Naive thymus-derived CD4-positive, alpha-beta T cell (primary cell): ENCODE data around the gene ABCB11. TPM values are rescaled to one million over a fixed set of nuclear protein-coding genes. Genes with fewer than 3 reads are reported as not detected.

ENCODE experiments used
- ATAC-seq: fragments of 150-1000 bp; cut with Tn5 transposase; 2 replicates; pipeline ENCODE4 v1.10.0; 2021; ENCODE audit warnings: mild to moderate bottlenecking, moderate library complexity
- CTCF ChIA-PET: fragments of 350-600 bp; sonication (Branson Sonifier 250); formaldehyde crosslinking; loops from one replicate; lab custom pipeline; 2021; ENCODE audit warnings: antibody characterized with exemption; lab: Charles Lee
- POLR2A ChIA-PET: fragments of 350-600 bp; sonication (Branson Sonifier 250); formaldehyde crosslinking; loops from one replicate; lab custom pipeline; 2021; ENCODE audit warnings: antibody characterized with exemption, inconsistent platforms; lab: Charles Lee
- DNase-seq, 9 donors: peaks; one replicate each; pipeline versions ENCODE4 v3.0.0 to v3.0.0-alpha.2; 2020 to 2022; ENCODE audit warnings: mixed read lengths in 1 of 9
- H3K27ac ChIP-seq: one replicate; pipeline ENCODE4 v1.7.0; 2013; ENCODE audit warnings: mild to moderate bottlenecking, low read depth, low read length, moderate library complexity
- H3K27me3 ChIP-seq, 2 donors: one replicate each; pipeline ENCODE4 v1.7.0; 2013; ENCODE audit warnings: low read length in 2 of 2, mild to moderate bottlenecking in 2 of 2, moderate library complexity in 2 of 2; ENCODE audit not compliant: control insufficient read depth in 2 of 2, insufficient read depth in 2 of 2
- H3K36me3 ChIP-seq, 3 experiments: 1 replicate in 2 of 3; 2 replicates in 1 of 3; pipeline ENCODE4 v1.7.0; 2013; ENCODE audit warnings: low read length in 3 of 3, mild to moderate bottlenecking in 3 of 3, moderate library complexity in 1 of 3; ENCODE audit not compliant: insufficient read depth in 3 of 3, control insufficient read depth in 2 of 3
- H3K4me1 ChIP-seq, 2 donors: one replicate each; pipeline ENCODE4 v1.7.0; 2013; ENCODE audit warnings: low read length in 2 of 2, mild to moderate bottlenecking in 2 of 2, moderate library complexity in 1 of 2; ENCODE audit not compliant: control insufficient read depth in 2 of 2, insufficient read depth in 2 of 2
- H3K4me3 ChIP-seq: 2 replicates; pipeline ENCODE4 v1.7.0; 2013; ENCODE audit warnings: mild to moderate bottlenecking, low read length
- H3K9me3 ChIP-seq, 3 experiments: 1 replicate in 2 of 3; 2 replicates in 1 of 3; pipeline ENCODE4 v1.7.0; 2013; ENCODE audit warnings: low read length in 3 of 3; ENCODE audit not compliant: control insufficient read depth in 2 of 3
- H3K27ac Mint-ChIP-seq, 9 donors: one replicate each; pipeline ENCODE4 v1.8.0; 2020 to 2022; ENCODE audit warnings: mixed read lengths in 9 of 9, mild to moderate bottlenecking in 8 of 9, moderate library complexity in 5 of 9, inconsistent platforms in 2 of 9
- H3K27me3 Mint-ChIP-seq, 5 donors: one replicate each; pipeline ENCODE4 v1.8.0; 2021 to 2022; ENCODE audit warnings: mixed read lengths in 5 of 5, mild to moderate bottlenecking in 1 of 5
- H3K36me3 Mint-ChIP-seq, 5 donors: one replicate each; pipeline ENCODE4 v1.8.0; 2020 to 2022; ENCODE audit warnings: mixed read lengths in 5 of 5, mild to moderate bottlenecking in 3 of 5, inconsistent platforms in 1 of 5
- H3K4me1 Mint-ChIP-seq, 7 donors: one replicate each; pipeline ENCODE4 v1.8.0; 2020 to 2022; ENCODE audit warnings: mixed read lengths in 7 of 7, mild to moderate bottlenecking in 3 of 7, inconsistent platforms in 1 of 7
- H3K4me3 Mint-ChIP-seq, 10 donors: one replicate each; pipeline ENCODE4 v1.8.0; 2020 to 2022; ENCODE audit warnings: mild to moderate bottlenecking in 10 of 10, mixed read lengths in 10 of 10, moderate library complexity in 6 of 10, inconsistent platforms in 2 of 10
- H3K9me3 Mint-ChIP-seq, 11 donors: one replicate each; pipeline ENCODE4 v1.8.0; 2020 to 2022; ENCODE audit warnings: mixed read lengths in 11 of 11, mild to moderate bottlenecking in 4 of 11, inconsistent platforms in 1 of 11, moderate library complexity in 1 of 11
- intact Hi-C, 2 donors: fragments of 100-400 bp; cut with micrococcal nuclease; formaldehyde crosslinking; loops; one replicate each; pipeline ENCODE4 v1.15.1; 2023
- polyA plus RNA-seq, 2 donors: library from polyadenylated mRNA; unstranded; fragments of 300-500 nt; fragmentation: Illumina TruSeq; gene quantifications; one replicate each; pipeline ENCODE4 v1.2.3, GENCODE V29; 2021
- total RNA-seq, 6 experiments: library from RNA in 5 of 6; stranded (reverse) in 5 of 6; gene quantifications; 1 replicate in 5 of 6; 2 replicates in 1 of 6; pipeline ENCODE4 v1.2.3 and lab custom pipeline; 2021 to 2026

Gene ABCB11
- total and polyA plus RNA-seq, 7 experiments from 2014 or later = not detected

GRCh38 chr2:168997794-168998193, 33.3 kb downstream of the ABCB11 start:
- H3K4me3 Mint-ChIP-seq = no peak overlapping the region

GRCh38 chr2:168997118-168997521, 34.0 kb downstream of the ABCB11 start:
- no peak for ATAC-seq
- no peaks in the 10 kb centered on the region for H3K9me3 Mint-ChIP-seq
- Histone ChIP-seq H3K27me3 (no peaks in the 10 kb centered on the region), H3K27ac (no peak overlapping the region), H3K4me1 (no peaks in the 10 kb centered on the region), H3K36me3 (no peaks in the 10 kb centered on the region), H3K9me3 (no peaks in the 10 kb centered on the region), H3K4me3 (no peak overlapping the region)
- CTCF ChIA-PET = no interaction called here
- intact Hi-C loops = no loop called here
- H3K36me3 Mint-ChIP-seq = no peaks in the 10 kb centered on the region
- no peak overlapping the region for H3K27ac Mint-ChIP-seq
- no peak overlapping the region for H3K4me3 Mint-ChIP-seq
- H3K4me1 Mint-ChIP-seq = no peaks in the 10 kb centered on the region
- H3K27me3 Mint-ChIP-seq = peaks cover 0 to 18% (median 8%) of the 10 kb centered on the region in 5 donors
- POLR2A ChIA-PET = no interaction called here
- no peak for DNase-seq

More at GRCh38 chr2:168997794-168998193, 33.3 kb downstream of the ABCB11 start:
- H3K27ac ChIP-seq = no peak overlapping the region
- CTCF ChIA-PET = no interaction called here
- no peaks in the 10 kb centered on the region for H3K4me1 ChIP-seq
- Mint-ChIP-seq H3K27me3 (peaks cover 0 to 18% (median 8%) of the 10 kb centered on the region in 5 donors), H3K36me3 (peaks cover 0 to 4% (median 0%) of the 10 kb centered on the region in 5 donors), H3K4me1 (no peaks in the 10 kb centered on the region), H3K9me3 (no peaks in the 10 kb centered on the region), H3K27ac (no peak overlapping the region)
- H3K9me3 ChIP-seq = no peaks in the 10 kb centered on the region
- no peaks in the 10 kb centered on the region for H3K27me3 ChIP-seq
- DNase-seq (no peak), ATAC-seq (no peak)
- intact Hi-C loops = no loop called here
- H3K36me3 ChIP-seq = no peaks in the 10 kb centered on the region
- no peak overlapping the region for H3K4me3 ChIP-seq
- POLR2A ChIA-PET = no interaction called here

- DNase-seq (no peak), ATAC-seq (no peak)
- H3K9me3 ChIP-seq = no peaks in the 10 kb centered on the region
- ChIA-PET CTCF (no interaction called here), POLR2A (interaction anchor here (0.6 kb wide), 1 partner anchor 1137 kb away, joined by 3 read pairs; no protein-coding TSS in a partner anchor)
- no peak overlapping the region for H3K4me3 Mint-ChIP-seq
- intact Hi-C loops = no loop called here
- peaks cover 0 to 18% (median 5%) of the 10 kb centered on the region in 5 donors for H3K27me3 Mint-ChIP-seq
- no peak overlapping the region for H3K27ac ChIP-seq
- H3K27ac Mint-ChIP-seq = no peak overlapping the region
- H3K4me1 ChIP-seq = no peaks in the 10 kb centered on the region
- no peaks in the 10 kb centered on the region for H3K4me1 Mint-ChIP-seq
- no peaks in the 10 kb centered on the region for H3K9me3 Mint-ChIP-seq
- H3K36me3 Mint-ChIP-seq = no peaks in the 10 kb centered on the region
- H3K36me3 ChIP-seq = no peaks in the 10 kb centered on the region
- no peaks in the 10 kb centered on the region for H3K27me3 ChIP-seq
- no peak overlapping the region for H3K4me3 ChIP-seq
Measured at GRCh38 chr2:168995744-168996143, 35.4 kb downstream of the ABCB11 start.

- no peak for DNase-seq
- H3K4me1 ChIP-seq = no peaks in the 10 kb centered on the region
- Mint-ChIP-seq H3K36me3 (no peaks in the 10 kb centered on the region), H3K27ac (no peak overlapping the region), H3K4me1 (no peaks in the 10 kb centered on the region), H3K27me3 (peaks cover 0 to 18% (median 0%) of the 10 kb centered on the region in 5 donors), H3K4me3 (no peak overlapping the region), H3K9me3 (no peaks in the 10 kb centered on the region)
- intact Hi-C loops = no loop called here
- H3K27me3 ChIP-seq = no peaks in the 10 kb centered on the region
- no peak for ATAC-seq
- CTCF ChIA-PET = interaction anchor here (0.6 kb wide), 1 partner anchor 39 kb away, joined by 7 read pairs; no protein-coding TSS in a partner anchor
- POLR2A ChIA-PET = interaction anchor here (0.5 kb wide), 1 partner anchor 76 kb away, joined by 4 read pairs; the partner anchor contains the start of gene DHRS9
- no peak overlapping the region for H3K27ac ChIP-seq
- H3K36me3 ChIP-seq = no peaks in the 10 kb centered on the region
- no peaks in the 10 kb centered on the region for H3K9me3 ChIP-seq
- H3K4me3 ChIP-seq = no peak overlapping the region
Measured at GRCh38 chr2:168993538-168993937, 37.6 kb downstream of the ABCB11 start.

- intact Hi-C loops = no loop called here
- Mint-ChIP-seq H3K9me3 (no peaks in the 10 kb centered on the region), H3K27ac (no peak overlapping the region), H3K36me3 (no peaks in the 10 kb centered on the region), H3K4me3 (no peak overlapping the region), H3K27me3 (peaks cover 0 to 18% (median 0%) of the 10 kb centered on the region in 5 donors), H3K4me1 (no peaks in the 10 kb centered on the region)
- no peaks in the 10 kb centered on the region for H3K9me3 ChIP-seq
- no peaks in the 10 kb centered on the region for H3K36me3 ChIP-seq
- no peaks in the 10 kb centered on the region for H3K4me1 ChIP-seq
- ChIA-PET CTCF (no interaction called here), POLR2A (no interaction called here)
- no peak overlapping the region for H3K4me3 ChIP-seq
- no peak overlapping the region for H3K27ac ChIP-seq
- H3K27me3 ChIP-seq = no peaks in the 10 kb centered on the region
- ATAC-seq = no peak
- DNase-seq = no peak
Measured at GRCh38 chr2:168992591-168993349, 38.4 kb downstream of the ABCB11 start.

GRCh38 chr2:168992026-168992425, 39.1 kb downstream of the ABCB11 start:
- H3K4me1 Mint-ChIP-seq = no peaks in the 10 kb centered on the region
- ChIA-PET CTCF (no interaction called here), POLR2A (no interaction called here)
- DNase-seq (no peak), ATAC-seq (no peak)
- no peak overlapping the region for H3K27ac Mint-ChIP-seq
- Histone ChIP-seq H3K36me3 (no peaks in the 10 kb centered on the region), H3K4me3 (no peak overlapping the region), H3K9me3 (no peaks in the 10 kb centered on the region), H3K27ac (no peak overlapping the region), H3K27me3 (no peaks in the 10 kb centered on the region), H3K4me1 (no peaks in the 10 kb centered on the region)
- no peaks in the 10 kb centered on the region for H3K36me3 Mint-ChIP-seq
- no peak overlapping the region for H3K4me3 Mint-ChIP-seq
- peaks cover 0 to 14% (median 0%) of the 10 kb centered on the region in 5 donors for H3K27me3 Mint-ChIP-seq
- intact Hi-C loops = no loop called here
- no peaks in the 10 kb centered on the region for H3K9me3 Mint-ChIP-seq

GRCh38 chr2:168988755-168989154, 42.4 kb downstream of the ABCB11 start:
- H3K27me3 ChIP-seq = no peaks in the 10 kb centered on the region
- peaks cover 0 to 11% (median 0%) of the 10 kb centered on the region in 5 donors for H3K27me3 Mint-ChIP-seq
- POLR2A ChIA-PET = no interaction called here
- CTCF ChIA-PET = no interaction called here
- H3K4me3 ChIP-seq = no peak overlapping the region
- no peaks in the 10 kb centered on the region for H3K4me1 ChIP-seq
- H3K27ac Mint-ChIP-seq = no peak overlapping the region
- no peaks in the 10 kb centered on the region for H3K36me3 Mint-ChIP-seq
- no peaks in the 10 kb centered on the region for H3K9me3 Mint-ChIP-seq
- no peak overlapping the region for H3K27ac ChIP-seq
- no peak for ATAC-seq
- H3K36me3 ChIP-seq = no peaks in the 10 kb centered on the region
- DNase-seq = no peak
- H3K4me1 Mint-ChIP-seq = no peaks in the 10 kb centered on the region
- H3K9me3 ChIP-seq = no peaks in the 10 kb centered on the region
- intact Hi-C loops = no loop called here
- no peak overlapping the region for H3K4me3 Mint-ChIP-seq
